NCI-H1436 treated with DMSO at 0.1 percent for 48 hours (cell line): ENCODE measurements around the gene MAGI2.
"Not testable (repeated sequence)": the region's sequence is repeated elsewhere in the genome, so short reads cannot be mapped to it uniquely, and the experiment has no call there.

ENCODE experiments used
- DNase-seq: peaks from one replicate; lab custom pipeline; 2025; lab: John Stamatoyannopoulos, UW

Gene MAGI2

DNA sequence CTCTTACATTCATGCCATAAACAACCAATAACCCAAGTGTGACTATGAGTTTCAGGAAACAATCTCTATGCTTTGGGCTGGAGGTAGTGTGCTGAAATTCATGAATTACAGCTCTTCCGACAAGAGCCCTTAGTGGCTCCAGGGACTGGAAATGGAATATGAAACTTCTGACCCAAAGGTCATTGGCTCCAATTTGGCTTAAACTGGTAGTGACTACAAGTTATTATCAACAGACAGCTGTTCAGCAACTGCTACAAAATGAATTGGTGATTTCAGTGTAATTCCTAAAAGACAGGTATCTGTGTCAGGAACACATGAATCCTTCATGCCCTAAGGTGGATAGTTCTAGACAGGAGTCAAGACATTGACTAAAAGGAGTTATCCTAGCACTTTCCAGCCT lies 909.5 kb downstream of the MAGI2 start:
- DNase-seq: no peak

GRCh38 chr7:78542981-78543380 lies 910.5 kb downstream of the MAGI2 start:
- DNase-seq: no peak

DNA sequence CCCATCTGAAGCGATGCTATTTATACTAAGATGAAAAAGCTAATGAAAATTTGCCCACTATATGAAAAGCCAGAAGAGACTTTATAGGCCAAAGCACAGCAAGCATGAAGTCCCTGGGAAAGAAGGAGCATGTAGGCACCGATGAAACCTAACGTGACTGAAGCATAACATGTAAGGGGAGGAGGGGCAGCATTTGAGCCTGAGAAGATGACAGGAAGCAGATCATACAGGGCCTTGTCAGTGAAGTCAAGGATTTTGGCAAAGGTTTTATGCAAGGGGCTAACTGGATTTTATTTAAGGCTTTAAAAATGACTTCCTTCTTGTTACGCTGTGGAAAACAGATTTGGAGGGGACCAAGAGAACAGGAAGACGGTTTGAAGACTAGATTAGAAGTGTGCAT lies 910.9 kb downstream of the MAGI2 start:
- DNase-seq: no peak

GRCh38 chr7:78539825-78540224 lies 913.6 kb downstream of the MAGI2 start:
- DNase-seq: no peak

DNA sequence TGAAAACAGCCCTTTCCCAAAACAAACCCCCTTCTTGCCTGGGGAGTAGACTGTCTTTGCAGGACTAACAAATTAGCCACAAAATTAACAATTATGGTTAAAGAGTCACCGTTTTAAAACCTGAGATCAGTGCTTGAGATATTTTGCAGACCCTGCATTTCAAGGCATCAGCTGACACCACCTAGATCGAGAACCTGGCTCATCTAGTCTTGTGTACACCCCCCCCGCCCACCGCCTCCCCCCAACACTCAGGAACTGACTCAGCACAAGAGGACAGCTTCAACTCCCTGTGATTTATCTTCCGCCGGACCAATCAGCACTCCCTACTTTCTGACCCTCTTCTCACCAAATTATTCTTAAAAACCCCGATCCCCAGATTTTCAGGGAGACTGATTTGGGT lies 917.8 kb downstream of the MAGI2 start:
- no peak for DNase-seq

DNA sequence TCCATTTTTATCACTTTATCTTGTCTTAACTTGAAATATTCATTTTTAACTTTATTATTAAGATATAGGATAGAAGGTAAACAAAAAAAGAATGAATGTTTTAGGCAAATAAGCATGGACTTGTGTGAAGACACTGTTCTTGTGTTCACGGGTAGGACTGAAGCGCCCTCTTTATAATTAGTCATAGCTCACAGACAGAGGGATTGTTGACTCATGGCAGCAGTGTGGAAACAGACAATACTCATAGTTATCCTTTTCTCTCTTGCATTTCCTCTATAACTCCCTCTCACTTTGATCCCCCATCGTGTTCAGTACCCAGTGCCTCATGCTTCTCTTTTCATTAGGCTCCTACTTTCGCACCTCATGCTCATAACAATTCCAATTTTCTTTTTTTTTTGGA lies 923.1 kb downstream of the MAGI2 start:
- no peak for DNase-seq

DNA sequence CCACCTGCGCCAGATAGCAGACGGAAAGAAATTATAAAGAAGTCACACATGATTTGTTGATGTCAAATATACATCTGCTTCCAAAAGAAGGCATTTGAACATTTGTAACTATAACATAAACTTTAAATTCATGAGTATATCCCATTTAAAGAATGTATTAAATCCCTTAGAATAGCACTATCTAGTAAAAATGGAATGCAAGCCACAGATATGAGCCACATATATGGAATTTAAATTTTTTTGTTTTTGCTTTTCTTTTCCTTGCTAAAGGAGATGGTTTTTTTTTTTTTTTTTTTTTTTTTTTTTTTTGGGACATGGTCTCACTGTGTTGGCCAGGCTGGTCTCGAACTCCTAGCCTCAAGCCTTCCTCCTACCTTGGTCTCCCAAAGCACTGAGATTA lies 924.1 kb downstream of the MAGI2 start:
- DNase-seq: no peak

GRCh38 chr7:78528964-78529363 lies 924.5 kb downstream of the MAGI2 start:
- no peak for DNase-seq

- no peak for DNase-seq
Observed at GRCh38 chr7:78523930-78524329, 929.5 kb downstream of the MAGI2 start.

- no peak for DNase-seq
Observed at GRCh38 chr7:78521961-78522360, 931.5 kb downstream of the MAGI2 start.

- DNase-seq: no peak
Observed at GRCh38 chr7:78516450-78516849, 937.0 kb downstream of the MAGI2 start.

DNA sequence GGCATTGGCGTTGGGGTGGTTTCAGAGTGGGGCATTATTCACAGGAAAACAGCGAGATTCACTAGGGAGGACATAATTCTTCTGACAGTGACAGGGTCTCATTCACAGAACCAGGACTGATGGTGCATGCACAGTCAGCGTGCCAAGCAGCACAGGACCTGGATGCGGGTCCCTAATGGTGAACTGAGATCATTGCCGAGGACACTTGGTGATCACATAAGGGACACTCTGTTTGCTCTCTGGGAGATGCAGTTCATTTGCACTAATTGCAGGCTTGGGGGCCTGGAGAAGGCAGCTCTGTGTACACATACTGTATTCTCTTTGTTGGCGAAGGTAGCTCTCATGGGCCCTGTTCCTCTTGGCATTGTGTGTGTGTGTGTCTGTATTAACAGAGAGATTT lies 938.8 kb downstream of the MAGI2 start:
- DNase-seq: no peak

DNA sequence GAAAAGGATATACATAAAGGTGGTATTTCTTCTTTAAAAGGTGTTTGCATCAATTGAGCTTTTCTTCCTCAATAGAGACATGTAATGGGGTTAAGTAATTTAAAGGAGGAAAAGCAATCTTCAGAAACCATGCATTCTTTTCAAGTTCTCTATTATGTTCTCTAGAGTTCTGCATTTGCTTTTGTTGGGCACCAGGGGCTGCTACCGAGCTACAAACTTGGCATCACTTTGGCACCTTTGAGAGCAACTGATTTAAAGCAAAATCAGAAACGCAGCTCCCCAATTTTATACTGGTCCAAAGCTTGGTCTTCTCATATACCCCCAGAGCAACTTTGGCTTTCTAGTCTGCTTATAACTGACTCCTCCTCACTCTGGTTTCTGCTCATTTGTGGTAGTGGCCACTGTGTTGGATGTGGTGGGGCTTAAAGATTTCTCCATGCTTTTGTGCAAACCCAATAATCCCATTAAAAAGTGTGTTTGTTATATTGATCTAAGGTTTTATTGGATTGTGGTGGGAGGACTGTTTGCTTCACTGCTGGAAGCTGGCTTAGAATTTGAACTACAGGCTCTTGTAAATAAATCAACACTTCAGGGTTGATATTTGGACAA lies 942.8 kb downstream of the MAGI2 start:
- no peak for DNase-seq

DNA sequence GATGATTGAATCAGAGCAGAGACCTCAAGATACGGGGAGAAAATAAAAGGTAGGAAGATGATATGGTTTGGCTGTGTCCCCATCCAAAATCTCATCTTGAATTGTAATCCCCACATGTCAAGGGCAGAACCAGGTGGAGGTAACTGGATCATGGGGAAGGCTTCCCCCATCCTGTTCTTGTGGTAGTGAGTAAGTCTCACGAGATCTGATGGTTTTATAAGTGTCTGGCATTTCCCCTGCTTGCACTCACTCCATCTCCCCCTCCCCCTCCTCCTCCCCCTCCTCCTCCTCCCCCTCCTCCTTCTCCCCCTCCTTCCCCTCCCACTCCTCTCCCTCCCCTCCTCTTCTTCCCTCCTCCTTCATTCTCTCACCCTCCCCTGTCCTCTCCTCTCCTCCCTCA lies 950.2 kb downstream of the MAGI2 start:
- DNase-seq: not testable (repeated sequence)

GRCh38 chr7:78501064-78501463 lies 952.4 kb downstream of the MAGI2 start:
- DNase-seq: no peak

DNA sequence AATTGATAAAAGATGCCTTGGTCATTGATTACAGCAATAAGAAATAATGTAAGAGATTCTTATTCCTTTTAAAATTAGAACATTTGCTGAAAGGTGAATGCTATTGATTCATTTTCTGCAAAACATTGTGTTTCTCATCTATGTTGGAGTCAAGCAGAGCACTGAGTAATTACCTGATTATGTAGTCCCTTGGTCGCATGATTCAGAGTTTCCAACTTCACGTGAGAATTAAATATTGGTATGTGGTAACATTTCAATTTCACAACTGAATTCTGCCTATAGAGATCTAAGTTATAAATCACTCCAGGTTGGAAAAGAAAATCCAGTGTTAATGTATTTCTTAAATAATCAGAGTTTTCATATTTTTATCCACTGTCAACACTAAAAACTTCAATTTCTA lies 953.5 kb downstream of the MAGI2 start:
- no peak for DNase-seq

- DNase-seq: no peak
Observed at GRCh38 chr7:78499283-78499682, 954.2 kb downstream of the MAGI2 start.

DNA sequence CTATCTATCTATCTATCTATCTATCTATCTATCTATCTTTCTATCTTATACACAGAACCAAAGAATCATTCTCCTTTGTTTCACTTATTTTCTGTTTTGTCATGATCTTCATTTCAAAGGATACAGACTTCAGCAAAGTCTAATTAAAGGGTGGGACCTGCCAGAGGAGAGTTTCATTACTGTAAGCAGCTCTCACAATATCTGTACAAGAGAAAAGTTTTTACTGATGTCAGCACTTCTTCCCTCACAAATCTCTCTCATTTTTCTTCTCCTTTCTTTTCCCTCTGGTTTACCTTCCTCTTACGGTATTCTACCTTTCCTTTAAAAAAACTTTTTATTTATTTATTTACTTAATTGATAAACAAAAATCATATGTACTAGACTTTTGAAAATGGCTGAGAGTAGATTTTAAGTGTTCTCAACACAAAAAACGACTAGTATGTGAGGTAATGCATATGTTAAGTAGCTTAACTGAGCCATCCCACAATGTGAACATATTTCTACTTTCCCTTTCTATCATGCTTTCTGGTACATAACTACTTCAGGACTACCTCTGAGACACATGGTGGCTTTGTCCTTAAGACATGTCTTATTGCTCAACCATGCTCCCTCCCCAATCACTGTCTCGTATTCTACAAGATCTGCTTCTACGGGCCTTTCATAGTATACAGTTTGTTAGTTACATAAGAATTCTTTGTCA lies 955.6 kb downstream of the MAGI2 start:
- DNase-seq: no peak

GRCh38 chr7:78496096-78496630 lies 957.3 kb downstream of the MAGI2 start:
- no peak for DNase-seq

DNA sequence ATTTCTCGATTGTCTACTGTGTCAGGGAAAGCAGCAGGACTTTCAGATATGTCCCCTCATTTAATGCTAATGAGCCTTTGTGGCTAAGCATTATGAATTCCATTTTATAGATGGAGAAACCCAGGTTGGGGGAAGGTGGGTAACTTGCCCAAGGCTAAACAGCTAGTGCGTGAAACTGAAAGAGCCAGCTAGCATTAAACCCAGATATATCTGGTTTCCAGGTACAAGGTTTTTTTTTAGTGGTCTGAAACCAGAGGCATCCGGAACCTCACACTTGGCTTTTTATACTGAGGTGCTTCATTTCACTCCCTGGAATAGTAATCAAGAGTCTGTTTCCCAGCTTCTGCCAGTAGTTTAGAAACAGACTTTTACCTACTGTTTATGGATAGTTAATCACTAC lies 960.1 kb downstream of the MAGI2 start:
- DNase-seq: no peak

- DNase-seq: no peak
Observed at GRCh38 chr7:78492146-78492545, 961.3 kb downstream of the MAGI2 start.

DNA sequence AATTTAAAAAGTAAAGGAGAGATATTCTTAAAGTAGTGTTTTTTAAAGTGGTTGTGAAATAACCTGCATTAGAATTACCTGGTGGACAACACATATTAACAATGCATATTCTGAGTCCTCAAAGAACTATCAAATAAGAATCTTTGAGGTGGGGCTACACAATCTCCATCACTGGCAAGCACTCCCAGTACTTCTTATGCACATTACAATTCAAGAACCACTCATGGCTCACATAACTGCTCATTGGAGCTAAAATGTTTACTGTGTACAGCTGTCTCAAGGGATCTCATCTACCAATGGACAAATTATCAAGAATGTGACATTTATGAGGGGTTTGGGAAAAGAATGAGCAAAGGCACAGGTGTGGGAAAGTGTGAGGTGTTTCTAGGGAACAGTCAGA lies 962.9 kb downstream of the MAGI2 start:
- no peak for DNase-seq

GRCh38 chr7:78489476-78490240 lies 963.8 kb downstream of the MAGI2 start:
- DNase-seq: no peak
